K562 (cell line): ENCODE measurements around the gene CCDC82. TPM values are rescaled to one million over a fixed set of nuclear protein-coding genes. Genes with fewer than 3 reads are reported as not detected.

Experiments used
- ATAC-seq: fragments of 200-7000 bp; cut with Tn5 transposase; 3 replicates; pipeline ENCODE4 v1.9.1; 2020; ENCODE audit warnings: moderate library complexity
- BruUV-seq: library from RNA; stranded (reverse); fragments of 400-500 nt; replicated peaks from 2 replicates; lab custom pipeline; 2021; lab: Mats Ljungman, UMichigan
- CTCF ChIA-PET: fragments of 300-600 bp; formaldehyde crosslinking; extraction: SDS; loops from one replicate; lab custom pipeline; 2021; ENCODE audit warnings: low intra/inter-chr PET ratio; lab: Yijun Ruan, JAX
- POLR2A ChIA-PET: fragments of 300-600, 350-650 bp; sonication (Branson Sonifier 250); formaldehyde crosslinking; extraction: SDS; loops from one replicate; lab custom pipeline; 2021; ENCODE audit warnings: antibody characterized with exemption, inconsistent platforms; lab: Yijun Ruan, JAX
- DNase-seq, 4 experiments: peaks; one replicate each; pipeline versions ENCODE4 v3.0.0 to v3.0.0-alpha.2; 2011 to 2018; ENCODE audit warnings: low spot score in 3 of 4, mixed read lengths in 3 of 4; ENCODE audit errors: extremely low read depth in 1 of 4
- FAIRE-seq: peaks from 2 replicates; lab custom pipeline; 2011; peaks lifted over from hg19 to GRCh38; lab: Jason Lieb, UNC
- H2AFZ ChIP-seq: 2 replicates; pipeline ENCODE4 v1.6.0; 2011; ENCODE audit warnings: low read depth, low read length, control low read depth, inconsistent platforms
- H3K27ac ChIP-seq: fragments of 200-600 bp; 3 replicates; pipeline ENCODE4 v1.8.0; 2011; ENCODE audit warnings: low read depth, mild to moderate bottlenecking, control low read depth, inconsistent platforms, low read length, moderate library complexity, mixed read lengths; ENCODE audit errors: extremely low read depth
- H3K27me3 ChIP-seq, 2 experiments: fragments of 300-600 bp in 1 of 2; 2 replicates in 1 of 2; 3 replicates in 1 of 2; pipeline versions ENCODE4 v1.6.0 to v1.8.0; 2011; ENCODE audit warnings: inconsistent platforms in 2 of 2, low read length in 2 of 2, mild to moderate bottlenecking in 1 of 2, mixed read lengths in 1 of 2, moderate library complexity in 1 of 2; ENCODE audit not compliant: control insufficient read depth in 2 of 2, insufficient read depth in 2 of 2
- H3K36me3 ChIP-seq: fragments of 300-600 bp; 3 replicates; pipeline ENCODE4 v1.8.0; 2011; ENCODE audit warnings: mild to moderate bottlenecking, low read length, inconsistent platforms; ENCODE audit not compliant: control insufficient read depth, insufficient read depth
- H3K4me1 ChIP-seq, 2 experiments: fragments of 200-600 bp in 1 of 2; replicated peaks in 1 of 2; 2 replicates in 1 of 2; 3 replicates in 1 of 2; pipeline versions ENCODE4 v1.5.1 to v1.8.0; 2011; ENCODE audit warnings: inconsistent platforms in 2 of 2, low read length in 2 of 2, mild to moderate bottlenecking in 1 of 2, mixed read lengths in 1 of 2, moderate library complexity in 1 of 2; ENCODE audit not compliant: control insufficient read depth in 2 of 2, insufficient read depth in 2 of 2
- H3K4me2 ChIP-seq: 2 replicates; pipeline ENCODE4 v1.6.1; 2011; ENCODE audit warnings: low read length, control low read depth, inconsistent platforms, mixed read lengths; ENCODE audit not compliant: insufficient read depth
- H3K4me3 ChIP-seq: fragments of 200-600 bp; sonication (generic), shearing (Covaris generic); 2 replicates; pipeline ENCODE4 v1.5.1; 2016; ENCODE audit warnings: control low read depth, inconsistent platforms
- H3K79me2 ChIP-seq: fragments of 200-600 bp; 3 replicates; pipeline ENCODE4 v1.8.0; 2011; ENCODE audit warnings: low read length, inconsistent platforms; ENCODE audit not compliant: control insufficient read depth, insufficient read depth
- H3K9ac ChIP-seq, 2 experiments: 2 replicates each; pipeline versions ENCODE4 v1.6.0 to v1.6.1; 2011; ENCODE audit warnings: low read depth in 2 of 2, low read length in 2 of 2, control low read depth in 1 of 2, inconsistent platforms in 1 of 2, mild to moderate bottlenecking in 1 of 2, mixed read lengths in 1 of 2; ENCODE audit not compliant: insufficient read depth in 1 of 2
- H3K9me1 ChIP-seq: one replicate; pipeline ENCODE4 v1.6.0; 2011; ENCODE audit warnings: inconsistent platforms, mild to moderate bottlenecking, low read length, moderate library complexity; ENCODE audit not compliant: control insufficient read depth, insufficient read depth
- H3K9me3 ChIP-seq: replicated peaks from 2 replicates; pipeline ENCODE4 v1.5.1; 2011; ENCODE audit warnings: low read depth, low read length, inconsistent platforms; ENCODE audit not compliant: control insufficient read depth, insufficient read depth
- H4K20me1 ChIP-seq: replicated peaks from 2 replicates; pipeline ENCODE4 v1.6.1; 2011; ENCODE audit warnings: low read length, inconsistent platforms, mixed read lengths; ENCODE audit not compliant: control insufficient read depth, insufficient read depth
- CXXC5 ChIP-seq: fragments of 250-450 bp; sonication (Bioruptor Pico); IDR thresholded peaks from 2 replicates; pipeline ENCODE4 v1.8.0; 2022; ENCODE audit warnings: inconsistent platforms, mild to moderate bottlenecking, moderate library complexity
- EGR1 ChIP-seq: fragments of 450-650 bp; conservative IDR thresholded peaks from 2 replicates; pipeline ENCODE4 v1.6.1; 2017; ENCODE audit warnings: mild to moderate bottlenecking
- RERE ChIP-seq: sonication (generic); formaldehyde crosslinking; IDR thresholded peaks from 2 replicates; pipeline ENCODE4 v1.8.0; 2023; ENCODE audit warnings: missing genetic modification reagents, mild to moderate bottlenecking, borderline replicate concordance
- ZBTB17 ChIP-seq: fragments of 450-650 bp; formaldehyde crosslinking; IDR thresholded peaks from 2 replicates; pipeline ENCODE4 v1.4.0; 2020; ENCODE audit warnings: mild to moderate bottlenecking
- WGBS: fragments of 100-300 bp; shearing (Covaris generic); methylation state at CpG from one replicate; pipeline ENCODE4 v1.1.6; 2016; ENCODE audit warnings: low coverage, mixed read lengths; ENCODE audit not compliant: insufficient coverage; ENCODE audit errors: missing lambda C conversion rate; 5-methylcytosine and 5-hydroxymethylcytosine counted together
- in situ Hi-C: fragments of 300-500 bp; cut with MboI; formaldehyde crosslinking; loops from 4 replicates; pipeline ENCODE4 v1.15.0; 2018; ENCODE audit warnings: inconsistent platforms, mixed read lengths
- intact Hi-C: fragments of 100-400 bp; cut with micrococcal nuclease; formaldehyde crosslinking; loops from 2 replicates; pipeline ENCODE4 v1.14.2; 2022
- polyA plus RNA-seq, 8 experiments: library from polyadenylated mRNA; depleted of rRNA in 4 of 8; stranded (reverse) in 5 of 8; unstranded in 3 of 8; fragments of >200 nt; fragmentation: Nextera tagmentation in 2 of 8; fragmentation: Illumina TruSeq in 1 of 8; extraction: Ambion mirVana in 2 of 8; extraction: Trizol in 1 of 8; gene quantifications; 2 replicates each; pipeline versions ENCODE4 v1.2.1 to v1.2.3, GENCODE V29; 2011 to 2014; ENCODE audit warnings: inconsistent platforms in 1 of 8, missing spikeins in 1 of 8
- total RNA-seq, 7 experiments: library from RNA; depleted of rRNA in 6 of 7; stranded (reverse); fragments of >200 nt in 6 of 7; fragmentation: Illumina TruSeq in 2 of 7; extraction: Trizol in 2 of 7; gene quantifications; 2 replicates each; pipeline versions ENCODE4 v1.2.1 to v1.2.3, GENCODE V29; 2011 to 2021; ENCODE audit warnings: low replicate concordance in 1 of 7
- TF ChIP-seq, protein P1 (sequence below): fragments of 250-450 bp; sonication (Bioruptor Pico); IDR thresholded peaks from 2 replicates; pipeline ENCODE4 v1.8.0; 2021; ENCODE audit warnings: moderate library complexity, mild to moderate bottlenecking, inconsistent platforms
- TF ChIP-seq, protein P2 (sequence below), 3 experiments: fragments of 200-800 bp in 1 of 3; sonication (Bioruptor generic) in 1 of 3; sonication (generic) in 1 of 3; formaldehyde crosslinking in 1 of 3; IDR thresholded peaks; 2 replicates each; pipeline versions ENCODE4 v1.6.1 to v1.8.0; 2016 to 2022; ENCODE audit warnings: mild to moderate bottlenecking in 2 of 3, missing compliant biosample characterization in 2 of 3, missing genetic modification characterization in 2 of 3, missing genetic modification reagents in 1 of 3

Gene CCDC82
- total and polyA plus RNA-seq, 9 of the 15 experiments (the other 6 are each of a cell fraction or from before 2014, with no cell fraction given) = 12.5 to 51.3 (median 24.5) TPM

- TF ChIP-seq RERE (CRISPR knock-in tag) = no peak
- no peak for TF ChIP-seq ZBTB17 (CRISPR knock-in tag)
- TF ChIP-seq, protein P1, sequence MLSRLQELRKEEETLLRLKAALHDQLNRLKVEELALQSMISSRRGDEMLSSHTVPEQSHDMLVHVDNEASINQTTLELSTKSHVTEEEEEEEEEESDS (CRISPR knock-in tag) = no peak
These were observed 62.8 kb downstream of the CCDC82 start (continued) for GRCh38 chr11:96326959-96327358.

DNA sequence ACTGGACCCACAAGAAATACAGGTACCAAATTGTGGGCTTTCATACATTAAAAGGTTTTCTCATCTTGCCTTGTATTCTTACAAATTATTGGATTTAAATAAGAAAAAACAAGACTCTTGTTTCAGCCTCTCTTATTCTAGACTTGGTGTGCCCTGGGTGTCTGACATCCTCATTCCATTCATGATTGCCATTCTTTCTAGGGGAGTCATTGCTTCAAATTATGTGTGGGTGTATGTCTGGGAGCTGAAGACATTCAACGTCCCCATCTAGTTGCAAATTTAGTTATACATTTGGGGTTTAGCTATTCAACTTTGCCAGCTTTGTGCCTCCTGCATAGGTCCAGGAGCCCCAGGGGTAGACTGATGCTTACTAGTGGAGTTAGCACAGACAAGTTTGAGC is 64.8 kb downstream of the CCDC82 start:
- TF ChIP-seq, protein P2, sequence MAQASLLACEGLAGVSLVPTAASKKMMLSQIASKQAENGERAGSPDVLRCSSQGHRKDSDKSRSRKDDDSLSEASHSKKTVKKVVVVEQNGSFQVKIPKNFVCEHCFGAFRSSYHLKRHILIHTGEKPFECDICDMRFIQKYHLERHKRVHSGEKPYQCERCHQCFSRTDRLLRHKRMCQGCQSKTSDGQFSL (CRISPR knock-in tag; IDR thresholded peaks at IDR 0.05) = no peak
- TF ChIP-seq, protein P2 (tag; IDR thresholded peaks at IDR 0.05) = no peak
- TF ChIP-seq EGR1 (peak; percentile 60), CXXC5 (CRISPR knock-in tag) (0 out of 2 replicates have a peak, but pooled peaks have one; percentile 3)
- TF ChIP-seq, all 486 proteins: peak for 2
- ATAC-seq (no peak), FAIRE-seq (no peak), DNase-seq (no peak)
- Histone ChIP-seq H3K9me1 (no peaks in the 10 kb centered on the region), H3K4me2 (no peak overlapping the region), H3K9ac (peak overlapping the region in 1 of 2 experiments; percentile 4; a peak in 1 of 4 replicates), H3K27me3 (no peaks in the 10 kb centered on the region), H2AFZ (peak overlapping the region; percentile 46; the same call in 1 of the 2 replicates), H3K4me1 (peaks cover 18 to 73% of the 10 kb centered on the region in 2 experiments; a peak in 4 of 5 replicates), H4K20me1 (no peaks in the 10 kb centered on the region), H3K9me3 (no peaks in the 10 kb centered on the region), H3K36me3 (no peaks in the 10 kb centered on the region), H3K4me3 (no peak overlapping the region), H3K27ac (peak overlapping the region; percentile 52; the same call in 2 of the 3 replicates), H3K79me2 (peaks cover 77% of the 10 kb centered on the region)
- in situ Hi-C loops = no loop called here
- POLR2A ChIA-PET = interaction anchor here (0.9 kb wide), 1 partner anchor 14 kb away, joined by 3 read pairs; no protein-coding TSS in a partner anchor
- CTCF ChIA-PET = no interaction called here
- 5% methylated on average over 1 of the region's 1 CpG for WGBS
- intact Hi-C loops = loop anchor here (5.0 kb wide), 2 partner anchors 68 to 83 kb away; no protein-coding TSS in a partner anchor
- BruUV-seq = no TSS peak
